B cell (primary cell): ENCODE measurements around the gene EFCAB3. TPM values are rescaled to one million over a fixed set of nuclear protein-coding genes. Genes with fewer than 3 reads are reported as not detected.
"Not testable (repeated sequence)": the region's sequence is repeated elsewhere in the genome, so short reads cannot be mapped to it uniquely, and the experiment has no call there.

Experiments used
- ATAC-seq: fragments of 200-7000 bp; cut with Tn5 transposase; one replicate; pipeline ENCODE4 v1.10.0; 2021; ENCODE audit warnings: low read depth, mild to moderate bottlenecking, moderate number of reproducible peaks, moderate library complexity
- CTCF ChIA-PET: fragments of 350-600 bp; sonication (Branson Sonifier 250); formaldehyde crosslinking; loops from one replicate; lab custom pipeline; 2021; ENCODE audit warnings: antibody characterized with exemption, inconsistent platforms; lab: Charles Lee
- POLR2A ChIA-PET: fragments of 350-600 bp; sonication (Branson Sonifier 250); formaldehyde crosslinking; loops from one replicate; lab custom pipeline; 2021; ENCODE audit warnings: antibody characterized with exemption; lab: Charles Lee
- DNase-seq: peaks from one replicate; pipeline ENCODE4 v3.0.0; 2013
- H2AFZ ChIP-seq: 2 replicates; pipeline ENCODE4 v1.6.1; 2012; ENCODE audit warnings: mild to moderate bottlenecking, low read depth, low read length; ENCODE audit not compliant: insufficient read depth, poor library complexity, severe bottlenecking
- H3K27ac ChIP-seq, 2 donors: 1 replicate in 1 of 2; 2 replicates in 1 of 2; pipeline ENCODE4 v1.5.1; 2012 to 2013; ENCODE audit warnings: low read length in 2 of 2, mild to moderate bottlenecking in 2 of 2, moderate library complexity in 1 of 2
- H3K27me3 ChIP-seq, 4 experiments: fragments of 200-600 bp in 1 of 4; sonication (generic) in 1 of 4; replicated peaks in 1 of 4; 1 replicate in 2 of 4; 2 replicates in 2 of 4; pipeline versions ENCODE4 v1.6.1 to v1.7.0; 2013 to 2016; ENCODE audit warnings: low read length in 3 of 4, mild to moderate bottlenecking in 2 of 4, mixed read lengths in 1 of 4, moderate library complexity in 1 of 4; ENCODE audit not compliant: insufficient read depth in 4 of 4, control insufficient read depth in 3 of 4; ENCODE audit errors: control extremely low read depth in 1 of 4
- H3K36me3 ChIP-seq, 2 experiments: replicated peaks in 1 of 2; 1 replicate in 1 of 2; 2 replicates in 1 of 2; pipeline versions ENCODE4 v1.6.1 to v1.7.1; 2013; ENCODE audit warnings: low read length in 1 of 2; ENCODE audit not compliant: insufficient read depth in 2 of 2, control insufficient read depth in 1 of 2; ENCODE audit errors: control extremely low read depth in 1 of 2, extremely low read depth in 1 of 2
- H3K4me1 ChIP-seq, 2 donors: fragments of 200-600 bp in 1 of 2; sonication (generic) in 1 of 2; 1 replicate in 1 of 2; 2 replicates in 1 of 2; pipeline versions ENCODE4 v1.5.1 to v1.6.1; 2013 to 2017; ENCODE audit warnings: low read length in 2 of 2; ENCODE audit not compliant: control insufficient read depth in 2 of 2, insufficient read depth in 2 of 2
- H3K4me2 ChIP-seq: replicated peaks from 2 replicates; pipeline ENCODE3; 2012; ENCODE audit warnings: mild to moderate bottlenecking, low read depth, low read length; ENCODE audit not compliant: poor library complexity, severe bottlenecking
- H3K4me3 ChIP-seq, 5 experiments: fragments of 200-600 bp in 1 of 5; sonication (generic) in 1 of 5; 1 replicate in 3 of 5; 2 replicates in 2 of 5; pipeline versions ENCODE4 v1.5.1 to v1.7.0; 2011 to 2016; ENCODE audit warnings: low read length in 4 of 5, mild to moderate bottlenecking in 4 of 5, low read depth in 2 of 5, control low read depth in 1 of 5, moderate library complexity in 1 of 5; ENCODE audit not compliant: insufficient read depth in 1 of 5; ENCODE audit errors: control extremely low read depth in 1 of 5, extremely low read depth in 1 of 5
- H3K79me2 ChIP-seq: fragments of 200-600 bp; sonication (generic); one replicate; pipeline ENCODE4 v1.6.0; 2016; ENCODE audit warnings: low read length; ENCODE audit not compliant: control insufficient read depth, insufficient read depth
- H3K9ac ChIP-seq: fragments of 200-600 bp; sonication (generic); 2 replicates; pipeline ENCODE4 v1.6.1; 2017; ENCODE audit warnings: mild to moderate bottlenecking, low read length, moderate library complexity
- H3K9me3 ChIP-seq, 3 donors: one replicate each; pipeline versions ENCODE4 v1.6.1 to v1.7.1; 2013; ENCODE audit warnings: low read length in 2 of 3; ENCODE audit not compliant: control insufficient read depth in 2 of 3, insufficient read depth in 1 of 3; ENCODE audit errors: control extremely low read depth in 1 of 3
- H4K20me1 ChIP-seq: 2 replicates; pipeline ENCODE4 v1.6.0; 2012; ENCODE audit warnings: mild to moderate bottlenecking, low read length; ENCODE audit not compliant: insufficient read depth, control insufficient read depth, poor library complexity, severe bottlenecking
- H3K27ac Mint-ChIP-seq: one replicate; pipeline ENCODE4 v1.8.0; 2021; ENCODE audit warnings: mixed read lengths
- H3K27me3 Mint-ChIP-seq: one replicate; pipeline ENCODE4 v1.8.0; 2021; ENCODE audit warnings: mixed read lengths
- H3K4me1 Mint-ChIP-seq: one replicate; pipeline ENCODE4 v1.8.0; 2021; ENCODE audit warnings: mixed read lengths
- H3K4me3 Mint-ChIP-seq: one replicate; pipeline ENCODE4 v1.8.0; 2021; ENCODE audit warnings: mixed read lengths
- H3K9me3 Mint-ChIP-seq: one replicate; pipeline ENCODE4 v1.8.0; 2022; ENCODE audit warnings: mixed read lengths; ENCODE audit not compliant: insufficient read depth
- WGBS: methylation state at CpG from one replicate; pipeline ENCODE4 v1.1.5; 2013; ENCODE audit warnings: missing lambda C conversion rate; ENCODE audit not compliant: insufficient coverage; 5-methylcytosine and 5-hydroxymethylcytosine counted together
- intact Hi-C: fragments of 100-400 bp; cut with micrococcal nuclease; formaldehyde crosslinking; loops from one replicate; pipeline ENCODE4 v1.10.0; 2022
- polyA plus RNA-seq: library from polyadenylated mRNA; depleted of rRNA; stranded (reverse); fragments of >200 nt; gene quantifications from 2 replicates; pipeline ENCODE4 v1.2.3, GENCODE V29; 2012
- small RNA-seq: library from RNA; depleted of rRNA; stranded (forward); fragments of <200 nt; gene quantifications from one replicate; pipeline ENCODE3, GENCODE V24; 2012; ENCODE audit warnings: low replicate concordance, low read depth; ENCODE audit not compliant: insufficient read length
- total RNA-seq, 2 donors: library from RNA; stranded (reverse); fragments of 120-200 nt in 1 of 2; gene quantifications; 1 replicate in 1 of 2; 2 replicates in 1 of 2; pipeline versions ENCODE4 v1.2.3 to v1.2.4, GENCODE V29; 2013 to 2022

Gene EFCAB3
- total and polyA plus RNA-seq, 2 donors (not counting 1 experiment from before 2014, with no cell fraction given), result not detected

DNA sequence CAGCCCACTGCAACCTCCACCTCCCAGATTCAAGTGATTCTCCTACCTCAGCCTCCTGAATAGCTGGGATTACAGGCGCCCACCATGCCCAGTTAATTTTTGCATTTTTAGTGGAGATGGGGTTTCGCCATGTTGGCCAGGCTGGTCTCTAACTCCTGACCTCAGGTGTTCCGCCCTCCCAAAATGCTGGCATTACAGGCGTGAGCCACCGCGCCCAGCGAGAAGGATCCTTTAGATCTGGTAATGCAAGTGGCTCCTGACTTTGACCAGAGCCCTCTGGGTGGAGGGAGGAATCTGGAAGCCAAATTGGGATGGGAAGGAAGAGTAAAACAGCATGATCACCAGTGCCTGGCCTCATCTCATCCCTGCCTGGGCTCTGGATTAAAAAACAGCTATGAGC, 84.9 kb downstream of the EFCAB3 start:
- H3K27ac Mint-ChIP-seq, H3K79me2 ChIP-seq, H4K20me1 ChIP-seq, H3K27ac ChIP-seq, H3K4me2 ChIP-seq, POLR2A ChIA-PET, intact Hi-C loops, H3K9me3 ChIP-seq, H3K36me3 ChIP-seq, DNase-seq, H3K27me3 Mint-ChIP-seq, ATAC-seq, H3K4me1 Mint-ChIP-seq, H3K4me3 Mint-ChIP-seq, H3K9ac ChIP-seq, CTCF ChIA-PET, H3K27me3 ChIP-seq, H3K4me1 ChIP-seq, H3K4me3 ChIP-seq, H2AFZ ChIP-seq, H3K9me3 Mint-ChIP-seq: not testable (repeated sequence)
- 98% methylated on average over 7 of the region's 7 CpGs for WGBS

Small RNAs within 50 kb of the gene (small RNA-seq; reads per million reads assigned to genes)
- gene RNU7-52P, result not detected

Other genes with a start within 250 kb of the EFCAB3 start
- gene METTL2A, start 43.3 kb downstream of the EFCAB3 start, total RNA-seq, result 16.2 and 17.0 TPM in 2 replicates
- 3.8 and 5.9 TPM in 2 replicates for gene METTL2A, start 43.3 kb downstream of the EFCAB3 start, polyA plus RNA-seq
- gene TLK2, start 98.3 kb downstream of the EFCAB3 start, total RNA-seq, result 75.3 and 86.6 TPM in 2 replicates
- 36.3 and 44.3 TPM in 2 replicates for gene TLK2, start 98.3 kb downstream of the EFCAB3 start, polyA plus RNA-seq
- 0.34 and 0.36 TPM in 2 replicates for gene MRC2, start 247.1 kb downstream of the EFCAB3 start, total RNA-seq
- 0.09 and 0.37 TPM in 2 replicates for gene MRC2, start 247.1 kb downstream of the EFCAB3 start, polyA plus RNA-seq